CD4-positive, CD25-positive, alpha-beta regulatory T cell (primary cell): ENCODE results near the gene DIAPH3. TPM values are rescaled to one million over a fixed set of nuclear protein-coding genes. Genes with fewer than 3 reads are reported as not detected.

Experiments
- ATAC-seq, 2 donors: fragments of 150-1000 bp; cut with Tn5 transposase; one replicate each; pipeline ENCODE4 v1.10.0; 2021; ENCODE audit warnings: low read depth in 2 of 2, moderate number of reproducible peaks in 2 of 2, moderate library complexity in 1 of 2
- DNase-seq, 3 donors: peaks; one replicate each; pipeline versions ENCODE4 v3.0.0 to v3.0.0-alpha.2; 2012 to 2022; ENCODE audit warnings: mixed read lengths in 1 of 3
- H3K27ac ChIP-seq: one replicate; pipeline ENCODE4 v1.7.0; 2013; ENCODE audit warnings: mild to moderate bottlenecking, low read length; ENCODE audit not compliant: insufficient read depth, poor library complexity, severe bottlenecking
- H3K27me3 ChIP-seq: one replicate; pipeline ENCODE4 v1.7.0; 2013; ENCODE audit warnings: low read length; ENCODE audit not compliant: control insufficient read depth, insufficient read depth
- H3K36me3 ChIP-seq: one replicate; pipeline ENCODE4 v1.7.0; 2013; ENCODE audit warnings: mild to moderate bottlenecking, low read length, moderate library complexity; ENCODE audit not compliant: control insufficient read depth, insufficient read depth
- H3K4me1 ChIP-seq: 2 replicates; pipeline ENCODE4 v1.7.0; 2013; ENCODE audit warnings: mild to moderate bottlenecking, low read length; ENCODE audit not compliant: insufficient read depth, control insufficient read depth, poor library complexity, severe bottlenecking
- H3K4me3 ChIP-seq: one replicate; pipeline ENCODE4 v1.7.0; 2013; ENCODE audit warnings: low read depth, mild to moderate bottlenecking, low read length, moderate library complexity
- H3K9me3 ChIP-seq, 2 experiments: 1 replicate in 1 of 2; 2 replicates in 1 of 2; pipeline ENCODE4 v1.7.0; 2013; ENCODE audit warnings: low read length in 2 of 2, mild to moderate bottlenecking in 1 of 2, moderate library complexity in 1 of 2; ENCODE audit not compliant: control insufficient read depth in 2 of 2
- H3K27ac Mint-ChIP-seq, 3 donors: one replicate each; pipeline ENCODE4 v1.8.0; 2020 to 2022; ENCODE audit warnings: mild to moderate bottlenecking in 3 of 3, mixed read lengths in 3 of 3, moderate library complexity in 2 of 3
- H3K27me3 Mint-ChIP-seq: one replicate; pipeline ENCODE4 v1.8.0; 2022; ENCODE audit warnings: mild to moderate bottlenecking, mixed read lengths
- H3K36me3 Mint-ChIP-seq: one replicate; pipeline ENCODE4 v1.8.0; 2020; ENCODE audit warnings: mixed read lengths
- H3K4me1 Mint-ChIP-seq, 4 donors: one replicate each; pipeline ENCODE4 v1.8.0; 2020 to 2022; ENCODE audit warnings: mixed read lengths in 4 of 4, mild to moderate bottlenecking in 1 of 4
- H3K4me3 Mint-ChIP-seq, 4 donors: one replicate each; pipeline ENCODE4 v1.8.0; 2020 to 2022; ENCODE audit warnings: mild to moderate bottlenecking in 4 of 4, mixed read lengths in 4 of 4, moderate library complexity in 3 of 4
- H3K9me3 Mint-ChIP-seq, 7 donors: one replicate each; pipeline ENCODE4 v1.8.0; 2020 to 2022; ENCODE audit warnings: mixed read lengths in 7 of 7, mild to moderate bottlenecking in 3 of 7, moderate library complexity in 2 of 7
- polyA plus RNA-seq, 4 donors: library from polyadenylated mRNA; unstranded; fragments of 300-500 nt; fragmentation: Illumina TruSeq; gene quantifications; one replicate each; pipeline ENCODE4 v1.2.3, GENCODE V29; 2021
- total RNA-seq: library from RNA; stranded (reverse); gene quantifications from one replicate; pipeline ENCODE4 v1.2.3, GENCODE V29; 2022

Gene DIAPH3
- total and polyA plus RNA-seq, 5 donors from 2014 or later: 0.09 to 0.57 (median 0.27) TPM

- Histone ChIP-seq H3K27me3 (no peaks in the 10 kb centered on the region), H3K27ac (no peak overlapping the region), H3K4me1 (no peaks in the 10 kb centered on the region), H3K9me3 (no peaks in the 10 kb centered on the region), H3K36me3 (no peaks in the 10 kb centered on the region), H3K4me3 (no peak overlapping the region)
- H3K27ac Mint-ChIP-seq: no peak overlapping the region
- no peaks in the 10 kb centered on the region for H3K9me3 Mint-ChIP-seq
- DNase-seq (no peak), ATAC-seq (no peak)
- peaks cover 0 to 1% (median 0%) of the 10 kb centered on the region in 4 donors for H3K4me1 Mint-ChIP-seq
- no peak overlapping the region for H3K4me3 Mint-ChIP-seq
- no peaks in the 10 kb centered on the region for H3K36me3 Mint-ChIP-seq
- no peaks in the 10 kb centered on the region for H3K27me3 Mint-ChIP-seq
Measured at GRCh38 chr13:59837101-59837500, 326.6 kb downstream of the DIAPH3 start.

- Histone ChIP-seq H3K27me3 (no peaks in the 10 kb centered on the region), H3K4me1 (no peaks in the 10 kb centered on the region), H3K27ac (no peak overlapping the region), H3K9me3 (no peaks in the 10 kb centered on the region), H3K36me3 (no peaks in the 10 kb centered on the region), H3K4me3 (no peak overlapping the region)
- DNase-seq (no peak), ATAC-seq (no peak)
- no peak overlapping the region for H3K4me3 Mint-ChIP-seq
- peaks cover 0 to 1% (median 0%) of the 10 kb centered on the region in 4 donors for H3K4me1 Mint-ChIP-seq
- H3K36me3 Mint-ChIP-seq: no peaks in the 10 kb centered on the region
- no peaks in the 10 kb centered on the region for H3K27me3 Mint-ChIP-seq
- peaks cover 0 to under 1% (median 0%) of the 10 kb centered on the region in 7 donors for H3K9me3 Mint-ChIP-seq
- H3K27ac Mint-ChIP-seq: no peak overlapping the region
Measured at GRCh38 chr13:59835569-59835968, 328.2 kb downstream of the DIAPH3 start.

DNA sequence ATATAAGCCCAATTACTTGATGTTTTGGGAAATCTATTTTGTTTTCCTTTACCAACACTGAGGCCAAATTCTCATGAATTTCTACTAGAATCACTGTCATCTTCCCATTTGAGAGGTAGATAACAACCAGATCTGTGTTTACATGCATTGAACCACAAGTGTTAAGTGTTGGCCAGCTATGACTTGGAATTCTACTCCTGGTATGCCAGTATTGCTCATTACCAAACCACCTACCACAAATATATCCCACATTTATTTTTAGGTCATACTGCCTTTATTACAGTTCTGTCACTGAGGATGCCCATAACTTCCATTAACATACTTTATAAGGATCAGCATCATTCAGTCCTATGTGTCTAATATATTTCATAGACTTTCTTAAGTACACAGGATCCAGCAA is 328.9 kb downstream of the DIAPH3 start:
- ATAC-seq (no peak), DNase-seq (no peak)
- Mint-ChIP-seq H3K4me1 (peaks cover 0 to 1% (median 0%) of the 10 kb centered on the region in 4 donors), H3K9me3 (peaks cover 0 to 2% (median 0%) of the 10 kb centered on the region in 7 donors), H3K27me3 (no peaks in the 10 kb centered on the region), H3K36me3 (no peaks in the 10 kb centered on the region), H3K4me3 (no peak overlapping the region), H3K27ac (no peak overlapping the region)
- H3K36me3 ChIP-seq: no peaks in the 10 kb centered on the region
- no peaks in the 10 kb centered on the region for H3K27me3 ChIP-seq
- H3K4me3 ChIP-seq: no peak overlapping the region
- H3K27ac ChIP-seq: no peak overlapping the region
- H3K9me3 ChIP-seq: no peaks in the 10 kb centered on the region
- no peaks in the 10 kb centered on the region for H3K4me1 ChIP-seq

- no peaks in the 10 kb centered on the region for H3K4me1 ChIP-seq
- DNase-seq (no peak), ATAC-seq (no peak)
- Mint-ChIP-seq H3K9me3 (peaks cover 0 to 3% (median 0%) of the 10 kb centered on the region in 7 donors), H3K4me1 (peaks cover 0 to 4% (median 0%) of the 10 kb centered on the region in 4 donors), H3K27me3 (no peaks in the 10 kb centered on the region), H3K27ac (no peak overlapping the region), H3K36me3 (no peaks in the 10 kb centered on the region), H3K4me3 (no peak overlapping the region)
- H3K27me3 ChIP-seq: no peaks in the 10 kb centered on the region
- no peak overlapping the region for H3K4me3 ChIP-seq
- no peaks in the 10 kb centered on the region for H3K9me3 ChIP-seq
- no peak overlapping the region for H3K27ac ChIP-seq
- no peaks in the 10 kb centered on the region for H3K36me3 ChIP-seq
Measured at GRCh38 chr13:59829690-59830089, 334.0 kb downstream of the DIAPH3 start.

DNA sequence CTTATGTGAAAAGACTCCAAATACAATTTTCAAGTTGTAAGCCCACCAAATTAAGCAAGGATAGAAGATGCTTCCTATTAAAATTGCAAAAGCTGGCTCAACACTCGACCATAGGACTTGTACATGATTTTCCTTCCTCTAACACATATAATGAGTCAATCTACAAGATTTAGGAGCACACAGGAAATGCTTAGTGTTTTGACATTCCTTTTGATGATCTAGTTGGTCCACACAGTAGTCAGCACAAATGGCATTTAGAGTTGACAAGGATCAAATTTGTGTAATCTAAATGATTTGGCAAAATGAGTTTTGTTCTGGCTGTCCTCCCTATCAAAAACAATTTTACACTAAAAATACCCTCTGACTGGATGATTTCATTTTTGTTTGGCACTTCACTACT is 340.2 kb downstream of the DIAPH3 start:
- Histone ChIP-seq H3K4me1 (no peaks in the 10 kb centered on the region), H3K9me3 (no peaks in the 10 kb centered on the region), H3K36me3 (no peaks in the 10 kb centered on the region), H3K27me3 (no peaks in the 10 kb centered on the region), H3K27ac (no peak overlapping the region), H3K4me3 (no peak overlapping the region)
- no peaks in the 10 kb centered on the region for H3K27me3 Mint-ChIP-seq
- H3K36me3 Mint-ChIP-seq: no peaks in the 10 kb centered on the region
- ATAC-seq (no peak), DNase-seq (no peak)
- no peak overlapping the region for H3K4me3 Mint-ChIP-seq
- peaks cover 0 to 2% (median 0%) of the 10 kb centered on the region in 7 donors for H3K9me3 Mint-ChIP-seq
- no peaks in the 10 kb centered on the region for H3K4me1 Mint-ChIP-seq
- H3K27ac Mint-ChIP-seq: no peak overlapping the region

- H3K4me3 Mint-ChIP-seq: no peak overlapping the region
- H3K4me3 ChIP-seq: no peak overlapping the region
- H3K4me1 ChIP-seq: no peaks in the 10 kb centered on the region
- peaks cover 0 to 5% (median 4%) of the 10 kb centered on the region in 4 donors for H3K4me1 Mint-ChIP-seq
- H3K27ac Mint-ChIP-seq: no peak overlapping the region
- H3K27me3 ChIP-seq: no peaks in the 10 kb centered on the region
- H3K9me3 ChIP-seq: no peaks in the 10 kb centered on the region
- ATAC-seq: no peak
- no peaks in the 10 kb centered on the region for H3K27me3 Mint-ChIP-seq
- H3K9me3 Mint-ChIP-seq: peaks cover 0 to under 1% (median 0%) of the 10 kb centered on the region in 7 donors
- DNase-seq: no peak
- no peak overlapping the region for H3K27ac ChIP-seq
- no peaks in the 10 kb centered on the region for H3K36me3 ChIP-seq
- H3K36me3 Mint-ChIP-seq: no peaks in the 10 kb centered on the region
Measured at GRCh38 chr13:59809564-59809963, 354.2 kb downstream of the DIAPH3 start.

- no peak overlapping the region for H3K27ac Mint-ChIP-seq
- no peaks in the 10 kb centered on the region for H3K9me3 Mint-ChIP-seq
- no peaks in the 10 kb centered on the region for H3K36me3 Mint-ChIP-seq
- peaks cover 0 to 5% (median 2%) of the 10 kb centered on the region in 4 donors for H3K4me1 Mint-ChIP-seq
- H3K4me3 ChIP-seq: no peak overlapping the region
- no peak overlapping the region for H3K4me3 Mint-ChIP-seq
- H3K9me3 ChIP-seq: no peaks in the 10 kb centered on the region
- H3K27me3 ChIP-seq: no peaks in the 10 kb centered on the region
- no peak for DNase-seq
- H3K36me3 ChIP-seq: no peaks in the 10 kb centered on the region
- H3K27me3 Mint-ChIP-seq: no peaks in the 10 kb centered on the region
- H3K27ac ChIP-seq: no peak overlapping the region
- ATAC-seq: no peak
- no peaks in the 10 kb centered on the region for H3K4me1 ChIP-seq
Measured at GRCh38 chr13:59806801-59807200, 356.9 kb downstream of the DIAPH3 start.

- no peaks in the 10 kb centered on the region for H3K36me3 Mint-ChIP-seq
- H3K4me1 Mint-ChIP-seq: no peaks in the 10 kb centered on the region
- Histone ChIP-seq H3K27me3 (no peaks in the 10 kb centered on the region), H3K9me3 (no peaks in the 10 kb centered on the region), H3K4me1 (no peaks in the 10 kb centered on the region), H3K36me3 (no peaks in the 10 kb centered on the region), H3K4me3 (no peak overlapping the region), H3K27ac (no peak overlapping the region)
- ATAC-seq: no peak
- H3K27ac Mint-ChIP-seq: no peak overlapping the region
- DNase-seq: no peak
- no peak overlapping the region for H3K4me3 Mint-ChIP-seq
- H3K9me3 Mint-ChIP-seq: peaks cover 0 to 2% (median 0%) of the 10 kb centered on the region in 7 donors
- no peaks in the 10 kb centered on the region for H3K27me3 Mint-ChIP-seq
Measured at GRCh38 chr13:59801107-59801880, 362.4 kb downstream of the DIAPH3 start.
